NCI-H1092 treated with DMSO at 0.1 percent for 48 hours (cell line): Measurements from ENCODE around the gene CRY2.
"Not testable (repeated sequence)": the region's sequence is repeated elsewhere in the genome, so short reads cannot be mapped to it uniquely, and the experiment has no call there.

ENCODE experiments used
- DNase-seq: peaks from one replicate; lab custom pipeline; 2025; lab: John Stamatoyannopoulos, UW

CRY2 gene

GRCh38 chr11:45811571-45812290, 35.5 kb upstream of the CRY2 start:
- no peak for DNase-seq

- no peak for DNase-seq
Observed at GRCh38 chr11:45812581-45813548, 34.4 kb upstream of the CRY2 start.

GRCh38 chr11:45815747-45816146, 31.5 kb upstream of the CRY2 start:
- DNase-seq = no peak

- peak; percentile 15 for DNase-seq
Observed at GRCh38 chr11:45816614-45817013, 30.7 kb upstream of the CRY2 start.

- no peak for DNase-seq
Observed at GRCh38 chr11:45817191-45817590, 30.1 kb upstream of the CRY2 start.

- DNase-seq = no peak
Observed at GRCh38 chr11:45818961-45819605, 28.2 kb upstream of the CRY2 start.

GRCh38 chr11:45820211-45820857, 26.9 kb upstream of the CRY2 start:
- no peak for DNase-seq

GRCh38 chr11:45826492-45826891, 20.8 kb upstream of the CRY2 start:
- DNase-seq = not testable (repeated sequence)

- DNase-seq = no peak
Observed at GRCh38 chr11:45827123-45827522, 20.2 kb upstream of the CRY2 start.

GRCh38 chr11:45828996-45829395, 18.3 kb upstream of the CRY2 start:
- DNase-seq = no peak

- no peak for DNase-seq
Observed at GRCh38 chr11:45830596-45830995, 16.7 kb upstream of the CRY2 start.

- DNase-seq = no peak
Observed at GRCh38 chr11:45832811-45833441, 14.3 kb upstream of the CRY2 start.

GRCh38 chr11:45833761-45834160, 13.5 kb upstream of the CRY2 start:
- DNase-seq = no peak

- no peak for DNase-seq
Observed at GRCh38 chr11:45834298-45834756, 12.9 kb upstream of the CRY2 start.

GRCh38 chr11:45839204-45839603, 8.1 kb upstream of the CRY2 start:
- DNase-seq = no peak

GRCh38 chr11:45840251-45840650, 7.0 kb upstream of the CRY2 start:
- DNase-seq = not testable (repeated sequence)

GRCh38 chr11:45843158-45843924, 3.9 kb upstream of the CRY2 start:
- peak; percentile 84 for DNase-seq

- no peak for DNase-seq
Observed at GRCh38 chr11:45844822-45845578, 2.3 kb upstream of the CRY2 start.

- DNase-seq = no peak
Observed at GRCh38 chr11:45846174-45846675, 1.1 kb upstream of the CRY2 start.

GRCh38 chr11:45847911-45848316, 639 bp downstream of the CRY2 start:
- no peak for DNase-seq
